ENCODE data around the gene UFL1. TPM values are rescaled to one million over a fixed set of nuclear protein-coding genes. Genes with fewer than 3 reads are reported as not detected.

Gene UFL1
- total RNA-seq, 1 donor from 2014 or later = 16.6 TPM

DNA sequence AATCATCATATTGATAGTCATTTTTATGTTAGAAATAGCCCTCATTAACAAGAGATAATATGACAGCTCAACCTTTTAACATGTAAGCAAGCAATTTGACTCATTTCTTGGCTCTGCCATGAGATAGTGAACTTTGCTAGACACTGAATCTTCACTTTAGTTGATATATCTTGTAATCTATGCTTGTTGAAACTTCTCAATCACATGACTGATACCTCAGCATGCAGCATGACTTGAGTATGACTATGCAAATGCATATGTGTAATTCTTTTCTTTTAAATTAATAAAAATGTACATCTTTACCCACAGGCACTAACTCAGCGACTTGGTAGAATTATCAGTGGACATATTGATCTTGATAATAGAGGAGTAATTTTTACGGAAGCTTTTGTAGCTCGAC lies 6.6 kb downstream of the UFL1 start:
- Histone ChIP-seq H3K36me3 (ENCODE audit: control insufficient read depth, insufficient read depth, low read length) (peaks cover 5% of the 10 kb centered on the region), H3K4me3 (ENCODE audit: low read depth, low read length) (no peak overlapping the region), H3K27me3 (ENCODE audit: control insufficient read depth, insufficient read depth, low read length) (no peaks in the 10 kb centered on the region)
- TF ChIP-seq, protein P1, sequence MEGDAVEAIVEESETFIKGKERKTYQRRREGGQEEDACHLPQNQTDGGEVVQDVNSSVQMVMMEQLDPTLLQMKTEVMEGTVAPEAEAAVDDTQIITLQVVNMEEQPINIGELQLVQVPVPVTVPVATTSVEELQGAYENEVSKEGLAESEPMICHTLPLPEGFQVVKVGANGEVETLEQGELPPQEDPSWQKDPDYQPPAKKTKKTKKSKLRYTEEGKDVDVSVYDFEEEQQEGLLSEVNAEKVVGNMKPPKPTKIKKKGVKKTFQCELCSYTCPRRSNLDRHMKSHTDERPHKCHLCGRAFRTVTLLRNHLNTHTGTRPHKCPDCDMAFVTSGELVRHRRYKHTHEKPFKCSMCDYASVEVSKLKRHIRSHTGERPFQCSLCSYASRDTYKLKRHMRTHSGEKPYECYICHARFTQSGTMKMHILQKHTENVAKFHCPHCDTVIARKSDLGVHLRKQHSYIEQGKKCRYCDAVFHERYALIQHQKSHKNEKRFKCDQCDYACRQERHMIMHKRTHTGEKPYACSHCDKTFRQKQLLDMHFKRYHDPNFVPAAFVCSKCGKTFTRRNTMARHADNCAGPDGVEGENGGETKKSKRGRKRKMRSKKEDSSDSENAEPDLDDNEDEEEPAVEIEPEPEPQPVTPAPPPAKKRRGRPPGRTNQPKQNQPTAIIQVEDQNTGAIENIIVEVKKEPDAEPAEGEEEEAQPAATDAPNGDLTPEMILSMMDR (IDR thresholded peaks at IDR 0.05; ENCODE audit: insufficient read depth, low read length, severe bottlenecking) = no peak
- FAIRE-seq = no peak
- DNase-seq (ENCODE audit: low read depth) = peak; percentile 37

DNA sequence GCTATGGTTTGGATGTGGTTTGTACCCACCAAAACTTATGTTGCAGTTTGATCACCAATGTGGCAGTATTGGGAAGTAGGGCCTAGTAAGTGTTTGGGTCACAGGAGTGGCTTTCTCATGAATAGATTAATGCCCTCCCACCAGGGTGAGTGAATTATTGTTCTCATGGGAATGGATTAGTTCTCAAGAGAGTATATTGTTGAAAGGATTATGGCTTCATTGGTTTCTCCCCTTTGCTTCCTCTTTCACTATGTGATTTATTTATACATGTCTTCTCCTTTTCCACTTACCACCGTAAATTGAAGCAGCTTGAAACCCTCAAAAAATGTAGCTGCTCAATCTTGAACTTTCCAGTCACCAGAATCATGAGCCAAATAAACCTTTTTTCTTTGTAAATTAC lies 10.8 kb downstream of the UFL1 start:
- TF ChIP-seq, protein P1 (IDR thresholded peaks at IDR 0.05; ENCODE audit: insufficient read depth, low read length, severe bottlenecking) = no peak
- no peak for FAIRE-seq
- H3K36me3 ChIP-seq (ENCODE audit: control insufficient read depth, insufficient read depth, low read length) = peaks cover 5% of the 10 kb centered on the region

DNA sequence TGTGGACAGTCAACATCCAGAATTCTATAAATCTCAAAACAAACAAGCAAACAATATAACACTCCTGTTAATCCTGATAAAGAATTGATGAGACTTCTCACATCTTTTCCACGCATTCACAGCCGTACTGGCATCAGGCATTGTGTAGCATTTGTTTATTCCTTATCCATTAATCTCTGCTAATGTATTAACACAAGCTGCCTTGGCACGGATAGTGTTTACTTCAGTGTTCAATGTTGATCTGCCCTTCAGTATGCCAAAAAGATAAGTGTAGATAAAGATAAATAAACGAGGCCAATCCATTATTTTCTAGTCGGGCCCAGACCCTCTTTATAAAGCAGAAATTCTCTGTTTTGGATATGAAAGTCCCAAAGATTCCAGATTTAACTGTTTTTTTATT lies 16.1 kb downstream of the UFL1 start:
- no peak overlapping the region for H3K4me3 ChIP-seq (ENCODE audit: low read depth, low read length)
- FAIRE-seq (no peak), DNase-seq (ENCODE audit: low read depth) (no peak)
- TF ChIP-seq, protein P1 (IDR thresholded peaks at IDR 0.05; ENCODE audit: insufficient read depth, low read length, severe bottlenecking) = no peak
- H3K27me3 ChIP-seq (ENCODE audit: control insufficient read depth, insufficient read depth, low read length) = no peaks in the 10 kb centered on the region
- peaks cover 1% of the 10 kb centered on the region for H3K36me3 ChIP-seq (ENCODE audit: control insufficient read depth, insufficient read depth, low read length)

More for the DNA sequence above, 10.8 kb downstream of the UFL1 start:
- no peak for DNase-seq (ENCODE audit: low read depth)
- Histone ChIP-seq H3K4me3 (ENCODE audit: low read depth, low read length) (no peak overlapping the region), H3K27me3 (ENCODE audit: control insufficient read depth, insufficient read depth, low read length) (no peaks in the 10 kb centered on the region)

DNA sequence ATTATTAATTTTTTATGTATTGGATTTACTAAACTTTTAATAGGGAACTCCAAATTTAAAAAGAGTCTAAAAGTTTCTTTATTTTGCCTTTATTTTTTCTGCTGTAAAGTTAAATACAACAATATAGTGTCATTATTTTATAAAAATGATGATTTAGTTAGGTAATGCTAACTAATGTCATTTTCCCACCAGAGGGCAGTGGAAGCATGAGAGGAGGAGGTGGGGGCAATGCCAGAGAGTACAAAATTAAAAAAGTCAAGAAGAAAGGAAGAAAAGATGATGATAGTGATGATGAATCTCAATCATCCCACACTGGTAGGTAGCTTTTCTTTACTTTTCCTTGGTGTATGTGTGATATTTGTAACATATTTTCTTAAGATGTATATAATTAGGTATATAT lies 21.1 kb downstream of the UFL1 start:
- Histone ChIP-seq H3K27me3 (ENCODE audit: control insufficient read depth, insufficient read depth, low read length) (no peaks in the 10 kb centered on the region), H3K36me3 (ENCODE audit: control insufficient read depth, insufficient read depth, low read length) (peaks cover 3% of the 10 kb centered on the region), H3K4me3 (ENCODE audit: low read depth, low read length) (no peak overlapping the region)
- DNase-seq (ENCODE audit: low read depth) (peak; percentile 1), FAIRE-seq (no peak)
- TF ChIP-seq, protein P1 (IDR thresholded peaks at IDR 0.05; ENCODE audit: insufficient read depth, low read length, severe bottlenecking) = no peak

DNA sequence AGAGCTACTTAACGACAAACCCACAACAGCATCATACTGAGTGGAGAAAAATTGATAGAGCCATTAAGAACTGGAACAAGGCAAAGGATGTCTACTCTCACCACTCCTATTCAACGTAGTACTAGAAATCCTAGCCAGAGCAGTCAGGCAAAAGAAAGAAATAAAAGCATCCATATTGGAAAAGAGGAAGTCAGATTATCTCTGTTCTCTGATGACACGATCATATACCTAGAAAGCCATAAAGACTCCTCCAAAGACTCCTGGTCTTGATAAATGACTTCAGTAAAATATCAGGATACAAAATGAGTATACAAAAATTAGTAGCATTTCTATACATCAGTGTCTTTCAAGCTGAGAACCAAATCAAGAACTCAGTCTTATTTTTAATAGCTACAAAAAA lies 24.3 kb downstream of the UFL1 start:
- Histone ChIP-seq H3K27me3 (ENCODE audit: control insufficient read depth, insufficient read depth, low read length) (no peaks in the 10 kb centered on the region), H3K4me3 (ENCODE audit: low read depth, low read length) (no peak overlapping the region), H3K36me3 (ENCODE audit: control insufficient read depth, insufficient read depth, low read length) (peaks cover 2% of the 10 kb centered on the region)
- DNase-seq (ENCODE audit: low read depth) (no peak), FAIRE-seq (no peak)
- TF ChIP-seq, protein P1 (IDR thresholded peaks at IDR 0.05; ENCODE audit: insufficient read depth, low read length, severe bottlenecking) = no peak

DNA sequence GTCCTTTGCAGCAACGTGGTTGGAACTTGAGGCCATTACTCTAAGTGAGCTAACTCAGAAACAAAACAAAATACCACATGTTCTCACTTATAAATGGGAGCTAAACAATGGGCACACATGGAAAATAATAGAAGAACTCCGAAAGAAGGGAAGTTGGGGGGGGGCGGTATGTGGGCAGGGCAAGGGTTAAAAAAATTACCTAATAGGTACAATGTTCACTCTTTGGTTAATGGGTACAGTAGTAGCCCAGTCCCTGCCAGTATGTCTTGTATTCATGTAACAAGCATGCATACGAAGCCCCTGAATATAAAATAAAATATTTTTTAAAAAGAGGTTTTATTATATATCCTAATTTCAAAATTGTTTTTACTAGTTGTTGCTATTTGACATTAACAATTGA lies 26.0 kb downstream of the UFL1 start:
- H3K36me3 ChIP-seq (ENCODE audit: control insufficient read depth, insufficient read depth, low read length) = peaks cover 4% of the 10 kb centered on the region
- TF ChIP-seq, protein P1 (IDR thresholded peaks at IDR 0.05; ENCODE audit: insufficient read depth, low read length, severe bottlenecking) = no peak
- no peaks in the 10 kb centered on the region for H3K27me3 ChIP-seq (ENCODE audit: control insufficient read depth, insufficient read depth, low read length)
- DNase-seq (ENCODE audit: low read depth) (no peak), FAIRE-seq (no peak)
- H3K4me3 ChIP-seq (ENCODE audit: low read depth, low read length) = no peak overlapping the region
